ENCODE data around the gene NLRC3.

Gene NLRC3

DNA sequence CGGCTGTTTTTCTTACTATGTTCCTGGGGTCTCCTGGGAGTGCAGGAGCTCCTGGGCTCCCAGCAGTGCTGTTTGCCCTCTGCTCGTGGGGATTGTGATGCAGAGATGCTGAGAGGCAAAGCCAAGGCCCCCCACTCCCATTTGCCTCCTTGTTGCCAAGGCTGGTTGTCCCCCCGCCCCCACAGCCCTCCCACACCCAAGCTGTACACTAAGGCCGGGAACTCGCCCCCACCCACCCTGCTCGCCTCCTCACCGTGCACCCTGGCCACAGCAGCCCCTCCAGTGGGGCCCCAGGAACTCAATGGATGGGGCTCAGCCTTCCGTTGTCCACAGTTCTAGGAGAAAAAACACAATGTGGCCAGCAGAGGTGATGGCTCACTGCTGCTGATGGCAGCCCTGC is 10.2 kb downstream of the NLRC3 start:
- H3K4me3 ChIP-seq (ENCODE audit: low read depth, low read length) = no peak overlapping the region
- TF ChIP-seq, protein P1, sequence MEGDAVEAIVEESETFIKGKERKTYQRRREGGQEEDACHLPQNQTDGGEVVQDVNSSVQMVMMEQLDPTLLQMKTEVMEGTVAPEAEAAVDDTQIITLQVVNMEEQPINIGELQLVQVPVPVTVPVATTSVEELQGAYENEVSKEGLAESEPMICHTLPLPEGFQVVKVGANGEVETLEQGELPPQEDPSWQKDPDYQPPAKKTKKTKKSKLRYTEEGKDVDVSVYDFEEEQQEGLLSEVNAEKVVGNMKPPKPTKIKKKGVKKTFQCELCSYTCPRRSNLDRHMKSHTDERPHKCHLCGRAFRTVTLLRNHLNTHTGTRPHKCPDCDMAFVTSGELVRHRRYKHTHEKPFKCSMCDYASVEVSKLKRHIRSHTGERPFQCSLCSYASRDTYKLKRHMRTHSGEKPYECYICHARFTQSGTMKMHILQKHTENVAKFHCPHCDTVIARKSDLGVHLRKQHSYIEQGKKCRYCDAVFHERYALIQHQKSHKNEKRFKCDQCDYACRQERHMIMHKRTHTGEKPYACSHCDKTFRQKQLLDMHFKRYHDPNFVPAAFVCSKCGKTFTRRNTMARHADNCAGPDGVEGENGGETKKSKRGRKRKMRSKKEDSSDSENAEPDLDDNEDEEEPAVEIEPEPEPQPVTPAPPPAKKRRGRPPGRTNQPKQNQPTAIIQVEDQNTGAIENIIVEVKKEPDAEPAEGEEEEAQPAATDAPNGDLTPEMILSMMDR (IDR thresholded peaks at IDR 0.05; ENCODE audit: low read depth, low read length) = no peak
- DNase-seq (ENCODE audit: low read depth, low spot score) = no peak
- in situ Hi-C loops (cut with HindIII; ENCODE audit: low sequenced_read_pairs) = no loop called here

DNA sequence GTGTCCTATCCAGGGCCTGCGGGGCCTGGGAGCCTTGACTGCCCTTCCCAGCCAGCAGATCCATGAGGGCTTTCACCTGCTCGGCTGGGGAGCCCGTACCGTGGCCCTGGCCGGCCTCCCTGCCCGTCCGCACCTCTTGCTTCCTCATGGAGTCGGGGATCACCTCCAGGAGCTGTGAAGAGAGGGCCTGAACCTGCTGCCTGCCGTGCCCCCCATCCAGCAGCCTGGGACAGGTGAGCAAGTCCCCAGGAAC is 12.4 kb downstream of the NLRC3 start:
- in situ Hi-C loops (cut with HindIII; ENCODE audit: low sequenced_read_pairs) = no loop called here
- no peak overlapping the region for H3K4me3 ChIP-seq (ENCODE audit: low read depth, low read length)
- DNase-seq (ENCODE audit: low read depth, low spot score) = no peak
- TF ChIP-seq, protein P1 (IDR thresholded peaks at IDR 0.05; ENCODE audit: low read depth, low read length) = no peak

DNA sequence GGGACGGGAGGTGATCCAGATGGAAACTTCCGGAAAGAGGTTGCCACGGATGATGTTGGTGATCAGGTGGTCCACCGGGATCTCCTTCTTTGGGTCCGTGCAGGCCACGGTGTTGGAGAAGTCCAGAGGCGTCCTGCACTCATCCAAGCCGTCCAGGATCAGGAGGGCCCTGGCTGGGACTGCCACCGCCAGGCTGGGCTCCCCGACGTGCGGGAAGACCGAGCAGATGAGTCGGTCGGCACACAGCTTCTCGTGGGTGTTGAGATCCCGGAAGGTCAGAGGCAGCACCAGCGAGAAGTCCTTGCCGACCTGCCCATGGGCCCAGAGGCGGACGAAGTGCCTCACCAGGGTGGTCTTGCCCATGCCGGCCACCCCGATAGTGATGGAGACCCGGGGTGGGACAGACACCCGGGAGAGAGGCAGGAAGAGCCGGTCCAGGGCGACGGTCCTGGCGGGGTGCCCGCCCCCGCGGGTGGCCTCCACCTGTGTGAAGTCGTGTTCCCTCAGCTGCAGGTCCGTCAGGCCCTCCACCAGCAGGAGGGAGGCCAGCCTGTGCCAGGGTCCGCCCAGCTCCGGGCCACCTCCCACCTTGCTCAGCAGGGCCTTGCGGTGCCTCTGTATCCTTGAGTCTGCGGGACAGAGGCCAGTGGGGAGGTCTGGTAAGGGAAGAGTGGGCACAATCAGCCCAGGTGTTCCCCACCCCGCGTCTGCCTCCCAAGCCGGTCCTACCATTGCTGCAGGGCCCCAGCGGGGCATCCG is 12.9 kb downstream of the NLRC3 start:
- no peak overlapping the region for H3K4me3 ChIP-seq (ENCODE audit: low read depth, low read length)
- TF ChIP-seq, protein P1 (IDR thresholded peaks at IDR 0.05; ENCODE audit: low read depth, low read length) = no peak
- in situ Hi-C loops (cut with HindIII; ENCODE audit: low sequenced_read_pairs) = no loop called here
- DNase-seq (ENCODE audit: low read depth, low spot score) = no peak

DNA sequence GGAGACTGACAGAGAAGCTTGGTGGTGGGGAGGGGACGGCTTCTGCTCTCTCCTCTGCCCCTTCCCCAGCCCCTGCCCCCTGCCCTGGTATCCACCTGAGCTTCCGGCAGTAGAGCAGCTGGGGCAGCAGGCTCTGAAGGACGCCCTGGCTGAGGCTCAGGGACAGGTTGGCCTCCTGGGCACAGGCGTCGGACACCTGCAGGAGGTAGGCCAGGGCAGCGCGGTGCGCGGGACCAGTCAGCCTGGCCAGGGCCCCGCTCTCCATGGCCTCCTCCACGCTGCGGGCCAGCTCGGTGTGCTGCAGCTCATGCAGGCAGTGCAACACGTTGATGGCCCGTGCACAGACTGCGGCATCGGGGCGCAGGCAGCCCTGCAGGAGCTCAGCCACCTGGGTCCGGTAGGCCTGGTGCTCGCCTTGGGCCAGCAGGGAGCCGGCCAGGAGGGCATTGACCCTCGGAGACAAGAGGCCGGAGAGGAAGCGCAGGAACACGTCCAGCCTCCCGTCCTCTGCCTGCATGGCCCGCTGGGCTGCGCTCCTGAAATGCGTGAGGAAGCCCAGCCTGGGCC is 14.2 kb downstream of the NLRC3 start:
- no peak overlapping the region for H3K4me3 ChIP-seq (ENCODE audit: low read depth, low read length)
- TF ChIP-seq, protein P1 (IDR thresholded peaks at IDR 0.05; ENCODE audit: low read depth, low read length) = no peak
- in situ Hi-C loops (cut with HindIII; ENCODE audit: low sequenced_read_pairs) = no loop called here
- DNase-seq (ENCODE audit: low read depth, low spot score) = no peak

DNA sequence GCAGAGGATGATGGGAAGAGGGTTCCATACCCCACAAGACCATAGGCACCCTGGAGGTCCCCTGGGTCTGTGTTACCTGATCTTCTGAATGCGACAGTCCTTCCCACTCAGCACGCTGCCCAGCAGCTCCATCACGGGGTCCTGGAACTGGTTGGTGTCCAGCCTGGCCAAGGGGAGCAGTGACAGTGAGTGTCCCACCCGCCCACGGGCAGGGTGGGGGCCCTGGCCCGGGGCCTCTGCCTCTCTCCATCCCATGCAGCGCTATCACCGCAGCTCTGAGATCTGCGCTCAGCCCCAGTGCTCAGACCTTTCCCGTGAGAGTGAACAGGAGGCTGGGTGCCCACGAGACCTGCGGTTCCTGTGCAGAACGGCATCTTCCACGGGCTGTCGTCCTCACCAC is 15.6 kb downstream of the NLRC3 start:
- in situ Hi-C loops (cut with HindIII; ENCODE audit: low sequenced_read_pairs) = no loop called here
- TF ChIP-seq, protein P1 (IDR thresholded peaks at IDR 0.05; ENCODE audit: low read depth, low read length) = no peak

DNA sequence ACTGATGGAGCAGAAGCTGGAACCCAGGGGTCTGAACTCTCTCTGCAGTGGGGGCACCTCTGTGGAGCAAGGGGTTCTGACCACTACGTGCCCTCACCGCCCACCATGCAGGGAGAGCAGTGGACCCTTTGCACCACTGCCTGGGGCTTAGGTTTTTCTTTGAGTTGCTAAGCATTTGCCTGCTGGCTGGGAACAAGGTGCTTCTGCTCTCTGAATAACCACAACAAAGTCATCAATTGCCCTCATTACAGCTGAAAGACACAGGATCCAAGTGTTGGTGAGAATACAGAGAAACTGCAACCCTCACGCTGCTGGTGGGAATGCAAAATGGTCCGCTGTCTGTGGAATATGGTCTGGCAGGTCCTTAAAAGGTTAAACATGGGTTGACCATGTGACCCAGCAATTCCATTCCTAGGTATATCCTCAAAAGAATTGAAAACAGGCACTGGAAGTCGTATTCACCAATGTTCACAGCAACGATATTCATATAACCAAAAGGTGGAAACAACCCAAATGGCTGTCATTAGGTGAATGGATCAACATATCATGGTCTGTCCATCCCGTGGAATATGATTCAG is 22.8 kb downstream of the NLRC3 start:
- no peak for DNase-seq (ENCODE audit: low read depth, low spot score)
- in situ Hi-C loops (cut with HindIII; ENCODE audit: low sequenced_read_pairs) = no loop called here
- H3K4me3 ChIP-seq (ENCODE audit: low read depth, low read length) = no peak overlapping the region
- TF ChIP-seq, protein P1 (IDR thresholded peaks at IDR 0.05; ENCODE audit: low read depth, low read length) = no peak

More for the DNA sequence above, 15.6 kb downstream of the NLRC3 start:
- H3K4me3 ChIP-seq (ENCODE audit: low read depth, low read length) = no peak overlapping the region
- no peak for DNase-seq (ENCODE audit: low read depth, low spot score)

All from astrocyte of the spinal cord (primary cell).